CD1c-positive myeloid dendritic cell (primary cell): ENCODE results near the gene ZCCHC7.

ENCODE experiments used
- DNase-seq: peaks from one replicate; pipeline ENCODE4 v3.0.0-alpha.2; 2016; ENCODE audit errors: extremely low spot score

The ZCCHC7 gene

GRCh38 chr9:37209431-37210386 is 89.3 kb downstream of the ZCCHC7 start:
- DNase-seq, result no peak

- DNase-seq, result no peak
Observed at GRCh38 chr9:37210737-37211523, 90.6 kb downstream of the ZCCHC7 start.

- DNase-seq, result no peak
Observed at GRCh38 chr9:37212435-37212834, 92.1 kb downstream of the ZCCHC7 start.

- no peak for DNase-seq
Observed at GRCh38 chr9:37215381-37215780, 95.0 kb downstream of the ZCCHC7 start.

- no peak for DNase-seq
Observed at GRCh38 chr9:37215830-37216229, 95.5 kb downstream of the ZCCHC7 start.

GRCh38 chr9:37217161-37217560 is 96.8 kb downstream of the ZCCHC7 start:
- DNase-seq, result no peak

GRCh38 chr9:37218800-37219425 is 98.5 kb downstream of the ZCCHC7 start:
- no peak for DNase-seq

- DNase-seq, result no peak
Observed at GRCh38 chr9:37220971-37221370, 100.6 kb downstream of the ZCCHC7 start.

GRCh38 chr9:37221489-37222106 is 101.2 kb downstream of the ZCCHC7 start:
- no peak for DNase-seq

GRCh38 chr9:37229455-37229854 is 109.1 kb downstream of the ZCCHC7 start:
- DNase-seq, result no peak

GRCh38 chr9:37229882-37230482 is 109.6 kb downstream of the ZCCHC7 start:
- DNase-seq, result no peak

- no peak for DNase-seq
Observed at GRCh38 chr9:37236822-37237221, 116.4 kb downstream of the ZCCHC7 start.

GRCh38 chr9:37238122-37238521 is 117.7 kb downstream of the ZCCHC7 start:
- no peak for DNase-seq

- DNase-seq, result no peak
Observed at GRCh38 chr9:37239224-37239859, 119.0 kb downstream of the ZCCHC7 start.

- DNase-seq, result no peak
Observed at GRCh38 chr9:37239921-37240320, 119.5 kb downstream of the ZCCHC7 start.

- DNase-seq, result no peak
Observed at GRCh38 chr9:37241340-37241739, 121.0 kb downstream of the ZCCHC7 start.

- DNase-seq, result no peak
Observed at GRCh38 chr9:37242089-37242488, 121.7 kb downstream of the ZCCHC7 start.

GRCh38 chr9:37243588-37244345 is 123.4 kb downstream of the ZCCHC7 start:
- no peak for DNase-seq

- no peak for DNase-seq
Observed at GRCh38 chr9:37246826-37247225, 126.5 kb downstream of the ZCCHC7 start.

GRCh38 chr9:37248651-37249163 is 128.3 kb downstream of the ZCCHC7 start:
- DNase-seq, result no peak
